Measurements from ENCODE around the gene NLRP1. TPM values are rescaled to one million over a fixed set of nuclear protein-coding genes. Genes with fewer than 3 reads are reported as not detected.

Gene NLRP1
- total RNA-seq, 4 donors from 2014 or later = 23.3 to 72.5 (median 39.5) TPM

DNA sequence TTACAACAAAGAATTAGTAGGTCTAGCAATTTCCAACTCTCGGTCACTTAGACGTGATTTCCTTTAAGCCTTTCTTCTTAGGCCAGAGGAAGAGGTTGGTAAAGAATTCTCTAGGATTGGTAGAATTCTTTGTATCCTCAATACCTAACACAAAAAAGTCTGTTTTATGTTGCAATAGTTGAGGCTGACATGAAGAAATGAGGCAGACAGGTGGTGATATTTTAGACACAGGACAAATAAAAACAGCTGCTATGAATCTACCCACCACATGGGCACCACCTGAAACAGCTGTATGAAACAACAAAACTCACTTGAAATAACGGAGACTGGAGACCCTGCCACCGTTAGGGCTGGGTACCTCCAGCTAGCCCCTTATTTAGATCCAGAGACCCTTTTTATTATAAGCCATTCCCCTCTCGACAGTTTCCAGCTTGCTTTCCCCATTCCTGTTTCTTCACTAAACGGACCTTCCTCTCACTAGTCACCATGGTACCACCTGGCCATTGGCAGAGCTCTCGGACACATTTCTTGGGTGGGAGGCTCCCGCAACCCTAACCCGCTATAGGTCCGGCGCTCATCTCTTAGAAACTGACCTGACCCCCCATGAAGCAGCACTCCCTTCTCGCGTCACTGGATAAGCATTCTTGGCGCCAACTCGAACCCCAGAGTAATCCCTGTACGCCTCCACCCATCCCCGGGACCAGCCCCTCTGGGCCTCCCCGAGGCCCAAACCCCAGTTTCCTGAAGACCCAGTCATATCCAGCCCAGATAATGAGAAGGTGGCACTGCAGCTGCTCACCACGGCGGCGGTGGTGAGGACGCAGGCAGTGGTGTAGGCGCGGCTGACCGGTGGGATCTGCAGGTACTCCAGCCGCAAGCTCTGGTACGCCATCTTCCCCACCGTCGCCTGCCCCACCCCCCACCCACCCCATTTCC, 98.8 kb downstream of the NLRP1 start, which contains the start of gene DERL2:
DERL2 (minus strand) TSS at position 909 of the 936 bp plus-strand sequence; CDS start at position 892, 17 bp downstream.
- TF ChIP-seq, protein P1, sequence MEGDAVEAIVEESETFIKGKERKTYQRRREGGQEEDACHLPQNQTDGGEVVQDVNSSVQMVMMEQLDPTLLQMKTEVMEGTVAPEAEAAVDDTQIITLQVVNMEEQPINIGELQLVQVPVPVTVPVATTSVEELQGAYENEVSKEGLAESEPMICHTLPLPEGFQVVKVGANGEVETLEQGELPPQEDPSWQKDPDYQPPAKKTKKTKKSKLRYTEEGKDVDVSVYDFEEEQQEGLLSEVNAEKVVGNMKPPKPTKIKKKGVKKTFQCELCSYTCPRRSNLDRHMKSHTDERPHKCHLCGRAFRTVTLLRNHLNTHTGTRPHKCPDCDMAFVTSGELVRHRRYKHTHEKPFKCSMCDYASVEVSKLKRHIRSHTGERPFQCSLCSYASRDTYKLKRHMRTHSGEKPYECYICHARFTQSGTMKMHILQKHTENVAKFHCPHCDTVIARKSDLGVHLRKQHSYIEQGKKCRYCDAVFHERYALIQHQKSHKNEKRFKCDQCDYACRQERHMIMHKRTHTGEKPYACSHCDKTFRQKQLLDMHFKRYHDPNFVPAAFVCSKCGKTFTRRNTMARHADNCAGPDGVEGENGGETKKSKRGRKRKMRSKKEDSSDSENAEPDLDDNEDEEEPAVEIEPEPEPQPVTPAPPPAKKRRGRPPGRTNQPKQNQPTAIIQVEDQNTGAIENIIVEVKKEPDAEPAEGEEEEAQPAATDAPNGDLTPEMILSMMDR (IDR thresholded peaks at IDR 0.05; ENCODE audit: low read depth) = no peak

DNA sequence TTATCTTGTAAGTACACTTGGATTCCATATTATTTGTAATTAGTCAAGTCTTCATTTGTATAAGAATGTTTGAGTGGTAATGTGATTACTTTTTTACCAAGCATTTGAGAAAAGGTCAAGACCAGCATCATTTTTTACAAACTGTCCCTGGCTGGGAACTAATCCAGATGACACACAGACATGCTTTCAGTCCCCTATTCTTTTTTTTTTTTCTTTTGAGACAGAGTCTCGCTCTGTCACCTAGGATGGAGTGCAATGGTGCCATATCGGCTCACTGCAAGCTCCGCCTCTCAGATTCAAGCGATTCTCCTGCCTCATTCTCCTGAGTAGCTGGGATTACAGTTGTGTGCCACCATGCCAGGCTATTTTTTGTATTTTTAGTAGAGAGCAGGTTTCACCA, 102.9 kb downstream of the NLRP1 start:
- TF ChIP-seq, protein P1 (IDR thresholded peaks at IDR 0.05; ENCODE audit: low read depth) = no peak

DNA sequence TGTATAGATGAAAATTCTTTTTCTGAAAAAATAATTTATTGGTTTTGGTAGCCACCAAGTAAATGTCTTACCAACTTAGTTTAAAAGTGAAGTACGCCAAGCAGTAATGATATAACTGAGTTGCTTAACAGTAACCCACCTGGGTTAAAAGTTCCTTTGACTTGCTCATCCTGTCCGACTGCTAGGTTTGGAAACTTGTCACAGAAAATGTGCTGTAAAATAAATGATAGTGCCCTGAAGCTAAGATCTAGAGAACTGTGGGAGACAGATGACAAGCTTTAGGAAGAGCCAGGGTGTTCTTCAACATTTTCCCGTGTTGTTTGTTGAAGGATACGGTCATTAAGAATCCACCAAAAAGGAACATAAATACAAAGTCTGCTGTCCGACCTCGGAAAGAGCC, 103.3 kb downstream of the NLRP1 start:
- TF ChIP-seq, protein P1 (IDR thresholded peaks at IDR 0.05; ENCODE audit: low read depth) = no peak

DNA sequence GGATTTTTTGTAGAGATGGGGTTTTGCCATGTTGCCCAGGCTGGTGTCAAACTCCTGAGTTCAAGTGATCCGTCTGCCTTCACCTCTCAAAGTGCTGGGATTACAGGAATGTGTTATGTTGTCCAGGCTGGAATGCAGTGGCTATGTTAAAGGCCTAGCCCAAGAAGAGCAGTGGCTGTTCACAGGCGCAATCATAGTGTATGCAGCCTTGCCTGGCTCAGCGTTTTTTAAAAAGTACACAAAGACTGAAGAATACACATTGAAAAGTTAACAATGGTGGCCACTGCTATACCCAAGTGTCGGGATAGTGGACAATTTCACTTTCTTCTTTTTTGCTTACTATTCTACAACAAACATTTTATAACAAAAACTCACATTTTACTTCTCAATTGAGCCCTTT, 105.3 kb downstream of the NLRP1 start:
- TF ChIP-seq, protein P1 (IDR thresholded peaks at IDR 0.05; ENCODE audit: low read depth) = no peak

DNA sequence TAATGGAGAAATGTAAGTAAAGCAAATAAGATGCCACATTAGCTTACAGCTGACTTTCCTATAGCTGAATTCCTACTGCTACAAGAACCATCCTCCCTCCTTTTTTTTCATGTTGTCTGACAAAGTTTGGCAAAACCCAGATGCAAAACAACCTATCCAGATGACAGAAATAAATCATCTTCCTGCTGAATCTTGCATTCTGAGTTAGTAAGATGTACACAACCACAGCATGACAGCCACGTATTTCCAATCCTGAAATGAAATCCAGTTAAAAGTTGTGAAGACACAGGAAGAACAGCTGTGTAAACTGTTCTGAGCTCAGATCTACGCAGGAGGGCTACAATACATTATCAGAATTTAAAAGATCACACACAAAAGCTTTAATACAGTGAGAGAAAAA, 110.4 kb downstream of the NLRP1 start:
- TF ChIP-seq, protein P1 (IDR thresholded peaks at IDR 0.05; ENCODE audit: low read depth) = no peak

DNA sequence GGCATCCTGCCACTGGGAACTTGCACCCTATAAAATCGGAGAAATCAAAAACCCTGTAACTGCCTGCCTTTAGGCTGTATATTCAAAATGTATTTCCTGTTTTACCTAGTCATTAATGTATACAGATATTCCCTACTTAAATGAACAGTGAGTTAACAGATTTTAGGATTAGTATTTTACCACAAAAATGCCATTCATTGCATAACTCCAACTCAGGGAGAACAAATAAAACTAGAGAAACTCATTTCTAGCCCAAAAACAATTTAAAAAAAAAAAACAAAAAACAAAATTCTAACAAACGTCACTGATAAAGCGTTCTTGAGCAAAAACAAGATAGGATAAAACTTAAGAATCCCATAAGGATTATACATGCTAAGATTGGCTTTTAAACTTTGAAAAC, 111.8 kb downstream of the NLRP1 start:
- TF ChIP-seq, protein P1 (IDR thresholded peaks at IDR 0.05; ENCODE audit: low read depth) = no peak

DNA sequence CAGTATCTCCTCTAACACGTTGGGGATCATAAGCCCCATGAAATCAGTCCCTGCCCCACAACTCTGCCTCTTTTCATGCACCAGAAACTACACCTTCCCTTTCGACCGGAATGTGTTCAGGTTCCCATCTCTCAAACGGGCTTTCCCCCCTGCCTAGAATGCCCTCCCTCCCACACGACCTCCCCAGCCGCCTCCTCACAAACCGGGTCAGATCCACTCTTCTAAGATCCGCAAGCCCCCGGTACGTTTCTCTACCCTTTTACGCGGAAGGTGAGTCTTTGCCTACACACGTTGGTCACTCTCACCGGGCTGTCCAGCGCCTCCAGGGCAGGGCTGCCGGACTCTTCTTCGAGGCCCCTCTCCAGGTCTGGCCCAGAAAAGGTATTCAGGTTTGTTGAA, 116.2 kb downstream of the NLRP1 start:
- TF ChIP-seq, protein P1 (IDR thresholded peaks at IDR 0.05; ENCODE audit: low read depth) = no peak
